HL-60 (cell line): ENCODE results near the gene ATP11B.

Experiments used
- DNase-seq, 2 experiments: peaks; one replicate each; pipeline ENCODE4 v3.0.0-alpha.2; 2010 to 2020; ENCODE audit warnings: low read depth in 1 of 2, low spot score in 1 of 2
- H3K27ac ChIP-seq: fragments of 250-450 bp; sonication (Bioruptor Pico); replicated peaks from 2 replicates; pipeline ENCODE4 v1.5.1; 2020; ENCODE audit warnings: mild to moderate bottlenecking, moderate library complexity
- H3K27me3 ChIP-seq: fragments of 250-450 bp; sonication (Bioruptor Pico); 2 replicates; pipeline ENCODE4 v1.5.1; 2021; ENCODE audit warnings: mild to moderate bottlenecking, moderate library complexity; ENCODE audit not compliant: insufficient read depth, poor library complexity, severe bottlenecking
- H3K4me3 ChIP-seq: replicated peaks from 2 replicates; pipeline ENCODE4 v1.5.1; 2011; ENCODE audit warnings: mild to moderate bottlenecking, control low read depth, low read length; ENCODE audit not compliant: insufficient read depth
- GABPA ChIP-seq: IDR thresholded peaks from 2 replicates; pipeline ENCODE4 v1.6.1; 2012; ENCODE audit warnings: low read depth
- POLR2AphosphoS5 ChIP-seq: IDR thresholded peaks from 2 replicates; pipeline ENCODE4 v1.6.1; 2012; ENCODE audit warnings: low read depth
- SPI1 ChIP-seq: IDR thresholded peaks from 2 replicates; pipeline ENCODE4 v1.6.1; 2012; ENCODE audit warnings: low read depth, mild to moderate bottlenecking, borderline replicate concordance
- TF ChIP-seq, protein P1 (sequence below): IDR thresholded peaks from 2 replicates; pipeline ENCODE4 v1.6.1; 2012; ENCODE audit warnings: low read depth; ENCODE audit not compliant: insufficient replicate concordance
- TF ChIP-seq, protein P2 (sequence below): IDR thresholded peaks from one replicate; pipeline ENCODE4 v1.5.1; 2011; ENCODE audit warnings: low read length, control low read depth, inconsistent platforms; ENCODE audit not compliant: insufficient read depth

Gene ATP11B

DNA sequence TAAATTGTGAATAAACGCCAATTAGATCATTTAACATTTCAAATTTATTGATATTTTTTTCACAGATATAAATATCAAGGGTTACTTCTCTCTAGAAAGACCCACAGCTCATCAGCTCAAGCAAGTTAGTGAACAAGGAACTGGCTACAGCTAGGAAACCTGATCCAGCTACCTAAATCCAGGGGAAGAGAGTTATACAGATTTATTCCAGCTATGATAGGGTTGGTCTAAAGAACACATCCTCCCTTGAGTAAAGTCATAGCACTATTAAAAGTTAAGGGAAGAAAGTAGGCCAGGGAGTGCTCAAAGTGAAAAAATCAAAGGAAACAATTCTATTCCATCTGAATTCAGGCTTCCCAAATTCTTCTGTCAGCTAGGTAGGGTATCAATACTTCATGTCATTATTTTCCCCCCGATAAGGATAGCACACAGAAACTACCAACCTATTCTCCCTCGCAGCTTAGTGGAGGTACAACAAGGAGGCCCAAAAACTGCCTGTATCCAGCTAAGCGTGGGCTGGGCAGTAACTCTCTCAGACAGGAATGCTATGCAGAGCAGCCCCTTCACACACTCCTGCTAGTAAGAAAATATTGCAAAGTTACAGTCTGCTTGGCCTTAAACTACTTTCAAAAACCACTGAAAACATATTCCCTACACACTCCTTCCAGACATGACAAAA, 143.1 kb downstream of the ATP11B start:
- no peak for DNase-seq
- Histone ChIP-seq H3K27me3 (no peaks in the 10 kb centered on the region), H3K4me3 (no peak overlapping the region), H3K27ac (no peak overlapping the region)
- no peak for TF ChIP-seq POLR2AphosphoS5
- no peak for TF ChIP-seq SPI1
- TF ChIP-seq, protein P1, sequence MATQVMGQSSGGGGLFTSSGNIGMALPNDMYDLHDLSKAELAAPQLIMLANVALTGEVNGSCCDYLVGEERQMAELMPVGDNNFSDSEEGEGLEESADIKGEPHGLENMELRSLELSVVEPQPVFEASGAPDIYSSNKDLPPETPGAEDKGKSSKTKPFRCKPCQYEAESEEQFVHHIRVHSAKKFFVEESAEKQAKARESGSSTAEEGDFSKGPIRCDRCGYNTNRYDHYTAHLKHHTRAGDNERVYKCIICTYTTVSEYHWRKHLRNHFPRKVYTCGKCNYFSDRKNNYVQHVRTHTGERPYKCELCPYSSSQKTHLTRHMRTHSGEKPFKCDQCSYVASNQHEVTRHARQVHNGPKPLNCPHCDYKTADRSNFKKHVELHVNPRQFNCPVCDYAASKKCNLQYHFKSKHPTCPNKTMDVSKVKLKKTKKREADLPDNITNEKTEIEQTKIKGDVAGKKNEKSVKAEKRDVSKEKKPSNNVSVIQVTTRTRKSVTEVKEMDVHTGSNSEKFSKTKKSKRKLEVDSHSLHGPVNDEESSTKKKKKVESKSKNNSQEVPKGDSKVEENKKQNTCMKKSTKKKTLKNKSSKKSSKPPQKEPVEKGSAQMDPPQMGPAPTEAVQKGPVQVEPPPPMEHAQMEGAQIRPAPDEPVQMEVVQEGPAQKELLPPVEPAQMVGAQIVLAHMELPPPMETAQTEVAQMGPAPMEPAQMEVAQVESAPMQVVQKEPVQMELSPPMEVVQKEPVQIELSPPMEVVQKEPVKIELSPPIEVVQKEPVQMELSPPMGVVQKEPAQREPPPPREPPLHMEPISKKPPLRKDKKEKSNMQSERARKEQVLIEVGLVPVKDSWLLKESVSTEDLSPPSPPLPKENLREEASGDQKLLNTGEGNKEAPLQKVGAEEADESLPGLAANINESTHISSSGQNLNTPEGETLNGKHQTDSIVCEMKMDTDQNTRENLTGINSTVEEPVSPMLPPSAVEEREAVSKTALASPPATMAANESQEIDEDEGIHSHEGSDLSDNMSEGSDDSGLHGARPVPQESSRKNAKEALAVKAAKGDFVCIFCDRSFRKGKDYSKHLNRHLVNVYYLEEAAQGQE: no peak
- TF ChIP-seq, protein P2, sequence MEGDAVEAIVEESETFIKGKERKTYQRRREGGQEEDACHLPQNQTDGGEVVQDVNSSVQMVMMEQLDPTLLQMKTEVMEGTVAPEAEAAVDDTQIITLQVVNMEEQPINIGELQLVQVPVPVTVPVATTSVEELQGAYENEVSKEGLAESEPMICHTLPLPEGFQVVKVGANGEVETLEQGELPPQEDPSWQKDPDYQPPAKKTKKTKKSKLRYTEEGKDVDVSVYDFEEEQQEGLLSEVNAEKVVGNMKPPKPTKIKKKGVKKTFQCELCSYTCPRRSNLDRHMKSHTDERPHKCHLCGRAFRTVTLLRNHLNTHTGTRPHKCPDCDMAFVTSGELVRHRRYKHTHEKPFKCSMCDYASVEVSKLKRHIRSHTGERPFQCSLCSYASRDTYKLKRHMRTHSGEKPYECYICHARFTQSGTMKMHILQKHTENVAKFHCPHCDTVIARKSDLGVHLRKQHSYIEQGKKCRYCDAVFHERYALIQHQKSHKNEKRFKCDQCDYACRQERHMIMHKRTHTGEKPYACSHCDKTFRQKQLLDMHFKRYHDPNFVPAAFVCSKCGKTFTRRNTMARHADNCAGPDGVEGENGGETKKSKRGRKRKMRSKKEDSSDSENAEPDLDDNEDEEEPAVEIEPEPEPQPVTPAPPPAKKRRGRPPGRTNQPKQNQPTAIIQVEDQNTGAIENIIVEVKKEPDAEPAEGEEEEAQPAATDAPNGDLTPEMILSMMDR: no peak
- TF ChIP-seq GABPA: no peak

DNA sequence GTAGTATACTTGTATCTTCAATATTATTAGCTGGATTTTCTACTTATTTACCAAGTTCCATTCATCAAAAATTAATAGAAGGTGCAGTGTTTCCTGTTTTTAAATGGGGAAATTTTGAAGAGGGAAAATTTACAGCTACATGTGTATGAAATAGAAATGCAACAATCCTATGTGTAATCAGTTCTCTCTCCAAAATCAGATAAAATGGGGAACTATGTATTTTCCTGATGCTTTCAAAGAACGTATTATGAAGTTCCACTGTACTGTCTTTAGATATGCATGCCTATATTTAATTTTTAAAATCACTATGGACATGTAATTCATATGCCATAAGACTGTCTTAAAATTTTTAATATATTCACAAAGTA, 143.6 kb downstream of the ATP11B start:
- TF ChIP-seq, protein P2: no peak
- TF ChIP-seq GABPA (no peak), POLR2AphosphoS5 (no peak), SPI1 (no peak)
- TF ChIP-seq, protein P1: no peak
- Histone ChIP-seq H3K4me3 (no peak overlapping the region), H3K27me3 (no peaks in the 10 kb centered on the region)

DNA sequence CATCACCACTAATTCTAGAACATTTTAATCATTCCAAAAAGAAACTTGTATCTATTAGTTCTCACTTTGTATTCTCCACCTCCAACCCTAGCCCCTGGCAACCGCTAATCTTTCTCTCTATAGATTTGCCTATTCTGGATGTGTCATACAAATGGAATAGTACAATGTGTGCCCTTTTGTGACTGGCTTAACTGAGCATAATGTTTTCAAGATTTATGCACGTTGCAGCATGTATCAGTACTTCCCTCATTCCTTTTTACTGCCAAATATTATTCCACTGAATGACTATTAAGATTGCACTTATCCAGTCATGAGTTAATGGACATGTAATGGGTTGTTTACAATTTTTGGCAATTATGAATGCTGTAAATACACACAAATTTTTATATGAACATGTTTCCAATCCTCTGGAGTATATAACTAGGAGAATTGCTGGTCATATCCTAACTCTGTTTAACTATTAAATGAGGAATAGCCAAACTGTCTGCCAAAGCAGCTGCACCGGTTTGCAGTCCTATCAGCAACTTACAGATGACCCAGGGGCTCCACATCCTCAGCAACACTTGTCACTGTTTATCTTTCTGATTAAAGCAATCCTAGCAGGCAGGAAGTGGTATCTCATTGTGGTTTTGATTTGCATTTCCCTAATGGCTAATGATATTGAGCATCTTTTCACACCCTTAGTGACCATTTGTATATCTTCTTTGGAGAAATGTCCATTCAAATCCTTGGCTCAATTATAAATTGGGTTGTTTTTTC, 144.2 kb downstream of the ATP11B start:
- Histone ChIP-seq H3K4me3 (no peak overlapping the region), H3K27ac (no peak overlapping the region), H3K27me3 (no peaks in the 10 kb centered on the region)
- DNase-seq: no peak
- no peak for TF ChIP-seq GABPA
- TF ChIP-seq, protein P2: no peak
- TF ChIP-seq SPI1: no peak
- TF ChIP-seq, protein P1: no peak
- TF ChIP-seq POLR2AphosphoS5: peak; percentile 45; the same call in 1 of the 2 replicates

More for the DNA sequence above, 143.6 kb downstream of the ATP11B start:
- no peak overlapping the region for H3K27ac ChIP-seq
- no peak for DNase-seq
